Right lobe of liver (tissue), 6 donors: Measurements from ENCODE around the gene TRDMT1. TPM values are rescaled to one million over a fixed set of nuclear protein-coding genes. Genes with fewer than 3 reads are reported as not detected.

ENCODE experiments used
- ATAC-seq, 4 donors: fragments of 200-7000 bp; cut with Tn5 transposase; one replicate each; pipeline ENCODE4 v1.9.1; 2020; ENCODE audit warnings: mild to moderate bottlenecking in 4 of 4, moderate library complexity in 4 of 4
- DNase-seq, 3 donors: peaks; one replicate each; pipeline ENCODE4 v3.0.0-alpha.2; 2020
- H3K27ac ChIP-seq, 3 donors: fragments of 200-600 bp; one replicate each; pipeline ENCODE4 v1.8.0; 2022
- H3K27me3 ChIP-seq, 2 donors: fragments of 200-600 bp; one replicate each; pipeline ENCODE4 v1.8.0; 2022
- H3K36me3 ChIP-seq, 4 donors: fragments of 200-600 bp; sonication (generic) in 1 of 4; one replicate each; pipeline versions ENCODE4 v1.5.1 to v1.8.0; 2017 to 2022; ENCODE audit warnings: control low read depth in 1 of 4
- H3K4me1 ChIP-seq, 4 donors: fragments of 200-600 bp; sonication (generic) in 1 of 4; one replicate each; pipeline versions ENCODE4 v1.5.1 to v1.8.0; 2017 to 2022; ENCODE audit warnings: control low read depth in 1 of 4
- H3K4me3 ChIP-seq, 3 donors: fragments of 200-600 bp; one replicate each; pipeline ENCODE4 v1.8.0; 2022
- H3K9me3 ChIP-seq, 4 donors: fragments of 200-600 bp; sonication (generic) in 1 of 4; one replicate each; pipeline versions ENCODE4 v1.5.1 to v1.8.0; 2017 to 2022; ENCODE audit warnings: control low read depth in 1 of 4
- CTCF ChIP-seq, 4 donors: fragments of 200-600 bp in 3 of 4; fragments of 450-650 bp in 1 of 4; IDR thresholded peaks; one replicate each; pipeline versions ENCODE4 v1.5.1 to v1.8.0; 2016 to 2022; ENCODE audit warnings: antibody characterized with exemption in 4 of 4, mild to moderate bottlenecking in 2 of 4
- POLR2A ChIP-seq: fragments of 450-650 bp; IDR thresholded peaks from one replicate; pipeline ENCODE4 v1.6.1; 2017; ENCODE audit warnings: antibody characterized with exemption, mild to moderate bottlenecking
- WGBS: methylation state at CpG from one replicate; pipeline ENCODE4 v1.1.6; 2018; ENCODE audit warnings: low coverage, low lambda C conversion rate; ENCODE audit not compliant: insufficient coverage; ENCODE audit errors: missing lambda C conversion rate; 5-methylcytosine and 5-hydroxymethylcytosine counted together
- intact Hi-C, 2 donors: fragments of 100-400 bp; cut with DNase I; formaldehyde crosslinking; loops; one replicate each; pipeline versions ENCODE4 v1.11.2 to v1.14.1; 2022
- total RNA-seq, 6 experiments: library from RNA; depleted of rRNA in 2 of 6; stranded (reverse); fragments of >200 nt in 2 of 6; fragmentation: NEBNext Ultra II Directional in 3 of 6; extraction: Animal tissue kit (Norgen Biotek cat#: 25700) in 3 of 6; gene quantifications; one replicate each; pipeline versions ENCODE4 v1.1.0 to v1.2.4, GENCODE V29; 2016 to 2023
- donor health status: DM: no; HTN: yes; CAD: no.
- donor health status: DM: no; HTN: no; CAD: no.
- donor health status: DM: no; HTN: no; CAD: no.
- donor health status: DM: no; HTN: yes; CAD: no.
- donor health status: DM: no; HTN: yes; CAD: no.

The TRDMT1 gene
- total RNA-seq, 6 experiments from 2014 or later: 0.79 to 2.9 (median 1.6) TPM

DNA sequence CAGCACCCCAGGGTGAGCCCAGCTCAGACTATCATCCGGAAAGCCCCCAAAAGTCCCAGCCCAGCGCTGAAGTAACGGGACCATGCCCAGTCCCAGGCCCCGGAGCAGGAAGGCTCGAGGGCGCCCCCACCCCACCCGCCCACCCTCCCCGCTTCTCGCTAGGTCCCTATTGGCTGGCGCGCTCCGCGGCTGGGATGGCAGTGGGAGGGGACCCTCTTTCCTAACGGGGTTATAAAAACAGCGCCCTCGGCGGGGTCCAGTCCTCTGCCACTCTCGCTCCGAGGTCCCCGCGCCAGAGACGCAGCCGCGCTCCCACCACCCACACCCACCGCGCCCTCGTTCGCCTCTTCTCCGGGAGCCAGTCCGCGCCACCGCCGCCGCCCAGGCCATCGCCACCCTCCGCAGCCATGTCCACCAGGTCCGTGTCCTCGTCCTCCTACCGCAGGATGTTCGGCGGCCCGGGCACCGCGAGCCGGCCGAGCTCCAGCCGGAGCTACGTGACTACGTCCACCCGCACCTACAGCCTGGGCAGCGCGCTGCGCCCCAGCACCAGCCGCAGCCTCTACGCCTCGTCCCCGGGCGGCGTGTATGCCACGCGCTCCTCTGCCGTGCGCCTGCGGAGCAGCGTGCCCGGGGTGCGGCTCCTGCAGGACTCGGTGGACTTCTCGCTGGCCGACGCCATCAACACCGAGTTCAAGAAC lies 27.7 kb upstream of the TRDMT1 start:
- Histone ChIP-seq H3K27ac (peak overlapping the region; percentile 79 to 96 (median 80)), H3K4me1 (peaks cover 0 to 10% (median 0%) of the 10 kb centered on the region in 4 donors), H3K9me3 (no peaks in the 10 kb centered on the region), H3K4me3 (peak overlapping the region; percentile 51 to 60 (median 55)), H3K27me3 (peaks cover 0 to 11% of the 10 kb centered on the region in 2 donors), H3K36me3 (peaks cover 0 to 17% (median 0%) of the 10 kb centered on the region in 4 donors)
- DNase-seq: peak; percentile 81 to 86 (median 85)
- TF ChIP-seq POLR2A (peak; percentile 78), CTCF (IDR thresholded peaks at IDR 0.05) (no peak)
- 2% methylated on average over 17 of the region's 72 CpGs for WGBS
- peak; percentile 57 to 75 (median 66) for ATAC-seq
- intact Hi-C loops: no loop called here

DNA sequence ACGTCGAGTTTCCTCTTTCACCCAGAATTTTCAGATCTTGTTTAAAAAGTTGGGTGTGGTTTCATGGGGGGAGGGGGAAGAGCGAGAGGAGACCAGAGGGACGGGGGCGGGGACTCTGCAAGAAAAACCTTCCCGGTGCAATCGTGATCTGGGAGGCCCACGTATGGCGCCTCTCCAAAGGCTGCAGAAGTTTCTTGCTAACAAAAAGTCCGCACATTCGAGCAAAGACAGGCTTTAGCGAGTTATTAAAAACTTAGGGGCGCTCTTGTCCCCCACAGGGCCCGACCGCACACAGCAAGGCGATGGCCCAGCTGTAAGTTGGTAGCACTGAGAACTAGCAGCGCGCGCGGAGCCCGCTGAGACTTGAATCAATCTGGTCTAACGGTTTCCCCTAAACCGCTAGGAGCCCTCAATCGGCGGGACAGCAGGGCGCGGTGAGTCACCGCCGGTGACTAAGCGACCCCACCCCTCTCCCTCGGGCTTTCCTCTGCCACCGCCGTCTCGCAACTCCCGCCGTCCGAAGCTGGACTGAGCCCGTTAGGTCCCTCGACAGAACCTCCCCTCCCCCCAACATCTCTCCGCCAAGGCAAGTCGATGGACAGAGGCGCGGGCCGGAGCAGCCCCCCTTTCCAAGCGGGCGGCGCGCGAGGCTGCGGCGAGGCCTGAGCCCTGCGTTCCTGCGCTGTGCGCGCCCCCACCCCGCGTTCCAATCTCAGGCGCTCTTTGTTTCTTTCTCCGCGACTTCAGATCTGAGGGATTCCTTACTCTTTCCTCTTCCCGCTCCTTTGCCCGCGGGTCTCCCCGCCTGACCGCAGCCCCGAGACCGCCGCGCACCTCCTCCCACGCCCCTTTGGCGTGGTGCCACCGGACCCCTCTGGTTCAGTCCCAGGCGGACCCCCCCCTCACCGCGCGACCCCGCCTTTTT lies 26.9 kb upstream of the TRDMT1 start, which contains the start of gene VIM:
Gene VIM, plus strand, starts transcription at position 151 of the 925 bp plus-strand sequence. CDS start 1,182 bp downstream, outside the sequence.
- H3K36me3 ChIP-seq: peaks cover 0 to 9% (median 0%) of the 10 kb centered on the region in 4 donors
- DNase-seq: peak; percentile 68 to 82 (median 79)
- peak; percentile 45 to 74 (median 56) for ATAC-seq
- TF ChIP-seq POLR2A: peak; percentile 48
- TF ChIP-seq CTCF (IDR thresholded peaks at IDR 0.05): no peak
- peaks cover 0 to 11% of the 10 kb centered on the region in 2 donors for H3K27me3 ChIP-seq
- peaks cover 0 to 10% (median 0%) of the 10 kb centered on the region in 4 donors for H3K4me1 ChIP-seq
- peak within 1 kb of the TSS; percentile 51 to 60 (median 55) for H3K4me3 ChIP-seq
- WGBS: 1% methylated on average over 52 of the region's 77 CpGs
- no peaks in the 10 kb centered on the region for H3K9me3 ChIP-seq
- intact Hi-C loops: no loop called here
- peak within 1 kb of the TSS; percentile 79 to 96 (median 80) for H3K27ac ChIP-seq

DNA sequence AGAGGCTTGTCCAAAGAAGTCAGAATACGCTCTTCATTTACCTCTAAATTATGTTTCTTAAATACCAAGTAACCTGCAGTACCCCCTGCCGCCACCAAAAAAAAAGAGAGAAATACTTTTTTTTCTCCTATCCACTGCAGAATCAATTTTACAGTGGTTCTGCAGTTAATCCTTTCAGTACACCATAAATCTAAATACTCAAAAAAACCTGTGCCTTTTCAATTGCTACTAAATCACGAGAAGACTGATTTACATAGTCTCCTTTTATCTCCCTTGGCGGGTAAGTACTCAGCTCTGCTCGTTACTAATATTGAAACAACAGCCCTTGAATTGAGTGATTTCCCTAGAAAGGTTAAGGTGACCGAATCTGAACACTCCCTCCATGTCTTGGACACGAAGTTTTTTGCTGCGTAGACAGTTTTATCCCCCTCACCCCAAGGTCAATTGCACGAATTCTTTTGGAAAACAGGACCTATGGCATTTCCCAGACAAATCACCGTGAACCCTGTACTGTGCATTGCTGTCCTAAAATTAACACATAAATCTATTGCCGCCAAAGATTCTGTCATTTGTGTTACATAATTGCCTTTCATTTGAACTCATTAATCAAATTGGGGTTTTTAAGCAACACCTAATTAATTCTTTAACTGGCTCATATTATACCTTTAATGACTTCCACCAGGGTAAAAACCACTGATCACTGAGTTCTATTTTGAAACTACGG lies 26.1 kb upstream of the TRDMT1 start:
- DNase-seq (no peak), ATAC-seq (no peak)
- Histone ChIP-seq H3K27ac (peak overlapping the region; percentile 79 to 96 (median 80)), H3K4me1 (peaks cover 0 to 10% (median 0%) of the 10 kb centered on the region in 4 donors), H3K27me3 (peaks cover 0 to 11% of the 10 kb centered on the region in 2 donors), H3K36me3 (peaks cover 0 to 6% (median 0%) of the 10 kb centered on the region in 4 donors), H3K9me3 (no peaks in the 10 kb centered on the region), H3K4me3 (peak overlapping the region; percentile 51 to 60 (median 55))
- intact Hi-C loops: no loop called here
- WGBS: 15% methylated on average over 12 of the region's 12 CpGs
- TF ChIP-seq POLR2A: no peak
- TF ChIP-seq CTCF (IDR thresholded peaks at IDR 0.05): peak; percentile 30 to 38 (median 36)

DNA sequence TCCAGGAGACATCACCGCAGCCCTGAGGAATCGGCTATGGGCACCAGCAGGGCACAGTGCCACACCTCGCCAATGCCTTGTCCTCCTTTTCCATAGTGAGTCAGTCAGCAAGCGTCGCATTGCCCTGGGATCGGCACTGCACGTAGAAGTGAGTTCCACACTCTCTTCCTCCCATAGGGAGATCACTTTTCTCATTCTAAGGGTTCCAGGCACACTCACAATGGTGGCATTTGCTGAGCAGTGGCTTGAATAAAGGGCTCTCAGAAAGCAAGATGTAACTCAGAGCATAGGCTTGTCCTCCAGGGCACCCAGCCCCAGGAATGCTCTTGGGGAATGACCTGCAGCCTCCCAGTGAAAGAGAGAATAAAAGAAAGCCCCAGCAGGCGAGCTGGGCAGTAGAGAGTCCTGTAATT lies 25.4 kb upstream of the TRDMT1 start:
- H3K4me1 ChIP-seq: peaks cover 0 to 10% (median 0%) of the 10 kb centered on the region in 4 donors
- TF ChIP-seq POLR2A (no peak), CTCF (IDR thresholded peaks at IDR 0.05) (no peak)
- H3K36me3 ChIP-seq: peaks cover 0 to 2% (median 0%) of the 10 kb centered on the region in 4 donors
- H3K9me3 ChIP-seq: no peaks in the 10 kb centered on the region
- ATAC-seq (no peak), DNase-seq (no peak)
- 74% methylated on average over 7 of the region's 8 CpGs for WGBS
- intact Hi-C loops: no loop called here
- no peak overlapping the region for H3K4me3 ChIP-seq
- H3K27ac ChIP-seq: no peak overlapping the region
- H3K27me3 ChIP-seq: peaks cover 0 to 11% of the 10 kb centered on the region in 2 donors
